Measurements from ENCODE around the gene CCDC187. TPM values are rescaled to one million over a fixed set of nuclear protein-coding genes. Genes with fewer than 3 reads are reported as not detected.
A peak's percentile ranks its signal among the peaks of the same experiment; 100 is the strongest.

Gene CCDC187
- polyA plus RNA-seq, 3 donors = not detected

DNA sequence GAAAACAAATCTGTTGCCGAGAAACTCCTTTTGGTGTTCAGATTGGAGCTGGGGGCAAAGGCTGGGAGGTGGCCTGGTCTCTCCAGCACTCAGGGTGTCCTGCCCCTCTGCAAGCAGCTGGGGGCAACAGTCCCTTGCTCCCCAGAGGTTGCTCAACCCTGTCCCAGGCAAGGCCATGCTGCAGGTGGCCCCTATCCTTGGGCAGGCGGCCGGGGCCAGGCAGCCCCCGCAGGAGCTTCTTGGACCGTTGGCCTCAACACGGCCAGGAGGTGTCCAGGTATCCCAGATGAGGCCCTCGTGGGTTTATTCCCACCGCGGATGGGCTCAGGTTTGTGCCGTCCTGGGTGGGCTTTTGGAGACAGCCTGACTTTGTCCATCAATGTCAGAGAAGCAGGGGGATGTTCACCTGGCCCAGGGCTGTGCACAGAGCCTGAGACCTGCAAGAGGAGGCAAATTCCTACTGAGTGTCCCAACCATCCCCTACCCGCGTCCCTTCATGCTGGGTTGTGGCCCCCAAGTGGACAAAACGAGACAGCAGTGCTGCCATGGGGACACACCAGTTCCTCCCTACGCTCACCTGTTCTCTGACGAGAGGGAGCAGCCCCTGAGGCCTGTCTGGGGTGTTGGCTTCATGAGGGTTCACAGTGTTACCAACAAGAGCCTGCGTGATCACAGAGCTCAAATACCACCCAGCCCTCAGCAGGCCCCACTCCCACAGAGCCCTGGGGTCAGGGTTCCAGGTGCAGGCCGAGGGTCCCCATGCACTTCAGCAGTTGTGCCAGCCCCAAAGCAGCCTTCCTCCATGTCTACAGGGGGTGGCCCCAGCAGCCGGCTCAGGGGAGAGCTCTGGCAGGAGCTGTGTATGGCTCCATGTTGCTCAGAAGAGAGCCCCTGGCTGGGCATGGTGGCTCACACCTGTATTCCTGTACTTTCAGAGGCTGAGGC lies 9.5 kb upstream of the CCDC187 start:
- H3K9me3 Mint-ChIP-seq = peaks cover 15 to 24% (median 18%) of the 10 kb centered on the region in 7 donors
- Histone ChIP-seq H3K36me3 (replicated peaks in 1 of 2; ENCODE audit: control insufficient read depth in 1 of 2, insufficient read depth in 2 of 2, low read length in 2 of 2) (no peaks in the 10 kb centered on the region), H3K27ac (ENCODE audit: low read depth in 1 of 2, low read length in 2 of 2) (no peak overlapping the region), H3K9ac (ENCODE audit: insufficient read depth, low read length, poor library complexity, severe bottlenecking) (no peak overlapping the region), H2AFZ (ENCODE audit: insufficient read depth, low read depth, low read length, poor library complexity, severe bottlenecking) (no peak overlapping the region), H3K9me3 (replicated peaks in 1 of 2; ENCODE audit: control insufficient read depth in 1 of 2, insufficient read depth in 1 of 2, low read length in 2 of 2) (peaks cover 10 to 26% of the 10 kb centered on the region in 2 donors), H3K4me3 (replicated peaks in 1 of 3; ENCODE audit: low read depth in 2 of 3, low read length in 3 of 3) (no peak overlapping the region), H3K79me2 (ENCODE audit: insufficient read depth, low read length) (no peaks in the 10 kb centered on the region), H3K27me3 (ENCODE audit: control insufficient read depth in 2 of 2, insufficient read depth in 2 of 2, low read length in 2 of 2) (peaks cover 0 to 3% of the 10 kb centered on the region in 2 donors), H3K4me2 (replicated peaks; ENCODE audit: extremely low read depth, low read length, poor library complexity, severe bottlenecking) (no peak overlapping the region), H3K4me1 (ENCODE audit: control insufficient read depth in 1 of 2, insufficient read depth in 2 of 2, low read length in 2 of 2) (no peaks in the 10 kb centered on the region), H4K20me1 (ENCODE audit: insufficient read depth, low read length) (no peaks in the 10 kb centered on the region)
- intact Hi-C loops (cut with micrococcal nuclease) = no loop called here
- H3K27me3 Mint-ChIP-seq (ENCODE audit: low read depth in 3 of 3) = peaks cover 0 to 2% (median 0%) of the 10 kb centered on the region in 3 donors
- peaks cover 0 to 6% of the 10 kb centered on the region in 2 donors for H3K36me3 Mint-ChIP-seq
- no peak overlapping the region for H3K4me3 Mint-ChIP-seq
- WGBS (ENCODE audit: insufficient coverage) = 84% methylated on average over 18 of the region's 18 CpGs
- TF ChIP-seq, protein P1, sequence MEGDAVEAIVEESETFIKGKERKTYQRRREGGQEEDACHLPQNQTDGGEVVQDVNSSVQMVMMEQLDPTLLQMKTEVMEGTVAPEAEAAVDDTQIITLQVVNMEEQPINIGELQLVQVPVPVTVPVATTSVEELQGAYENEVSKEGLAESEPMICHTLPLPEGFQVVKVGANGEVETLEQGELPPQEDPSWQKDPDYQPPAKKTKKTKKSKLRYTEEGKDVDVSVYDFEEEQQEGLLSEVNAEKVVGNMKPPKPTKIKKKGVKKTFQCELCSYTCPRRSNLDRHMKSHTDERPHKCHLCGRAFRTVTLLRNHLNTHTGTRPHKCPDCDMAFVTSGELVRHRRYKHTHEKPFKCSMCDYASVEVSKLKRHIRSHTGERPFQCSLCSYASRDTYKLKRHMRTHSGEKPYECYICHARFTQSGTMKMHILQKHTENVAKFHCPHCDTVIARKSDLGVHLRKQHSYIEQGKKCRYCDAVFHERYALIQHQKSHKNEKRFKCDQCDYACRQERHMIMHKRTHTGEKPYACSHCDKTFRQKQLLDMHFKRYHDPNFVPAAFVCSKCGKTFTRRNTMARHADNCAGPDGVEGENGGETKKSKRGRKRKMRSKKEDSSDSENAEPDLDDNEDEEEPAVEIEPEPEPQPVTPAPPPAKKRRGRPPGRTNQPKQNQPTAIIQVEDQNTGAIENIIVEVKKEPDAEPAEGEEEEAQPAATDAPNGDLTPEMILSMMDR (IDR thresholded peaks at IDR 0.05) = no peak
- no peaks in the 10 kb centered on the region for H3K4me1 Mint-ChIP-seq
- H3K27ac Mint-ChIP-seq = no peak overlapping the region
- no peak for DNase-seq

DNA sequence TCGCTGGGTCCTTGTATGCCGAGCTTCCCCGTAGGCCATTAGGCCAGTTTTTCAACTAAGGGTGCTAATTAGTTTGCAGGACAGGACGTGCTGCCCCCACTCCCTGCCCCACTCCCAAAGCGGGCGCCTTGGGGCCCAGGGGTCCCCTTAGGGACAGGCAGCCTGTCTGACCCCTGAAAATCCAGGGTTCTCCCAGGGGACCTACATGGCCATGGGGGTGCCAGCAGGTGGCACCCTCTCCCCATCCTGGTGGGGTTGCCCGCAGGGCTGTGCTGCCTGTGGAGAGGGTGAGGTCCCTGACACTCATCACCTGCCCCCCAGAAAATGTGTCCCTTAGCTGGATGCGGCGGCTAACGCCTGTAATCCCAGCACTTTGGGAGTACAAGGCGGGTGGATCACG lies 8.5 kb upstream of the CCDC187 start:
- H3K4me3 ChIP-seq (replicated peaks in 1 of 3; ENCODE audit: low read depth in 2 of 3, low read length in 3 of 3) = no peak overlapping the region
- 48% methylated on average over 12 of the region's 12 CpGs for WGBS (ENCODE audit: insufficient coverage)
- no peak overlapping the region for H3K27ac ChIP-seq (ENCODE audit: low read depth in 1 of 2, low read length in 2 of 2)
- no peaks in the 10 kb centered on the region for H3K79me2 ChIP-seq (ENCODE audit: insufficient read depth, low read length)
- H3K36me3 ChIP-seq (replicated peaks in 1 of 2; ENCODE audit: control insufficient read depth in 1 of 2, insufficient read depth in 2 of 2, low read length in 2 of 2) = no peaks in the 10 kb centered on the region
- Mint-ChIP-seq H3K27me3 (ENCODE audit: low read depth in 3 of 3) (peaks cover 0 to 2% (median 0%) of the 10 kb centered on the region in 3 donors), H3K36me3 (peaks cover 0 to 6% of the 10 kb centered on the region in 2 donors), H3K4me3 (no peak overlapping the region), H3K9me3 (peaks cover 15 to 24% (median 18%) of the 10 kb centered on the region in 7 donors), H3K27ac (no peak overlapping the region), H3K4me1 (no peaks in the 10 kb centered on the region)
- peaks cover 0 to 3% of the 10 kb centered on the region in 2 donors for H3K27me3 ChIP-seq (ENCODE audit: control insufficient read depth in 2 of 2, insufficient read depth in 2 of 2, low read length in 2 of 2)
- no peaks in the 10 kb centered on the region for H4K20me1 ChIP-seq (ENCODE audit: insufficient read depth, low read length)
- no peaks in the 10 kb centered on the region for H3K4me1 ChIP-seq (ENCODE audit: control insufficient read depth in 1 of 2, insufficient read depth in 2 of 2, low read length in 2 of 2)
- no peak overlapping the region for H3K9ac ChIP-seq (ENCODE audit: insufficient read depth, low read length, poor library complexity, severe bottlenecking)
- no peak overlapping the region for H3K4me2 ChIP-seq (replicated peaks; ENCODE audit: extremely low read depth, low read length, poor library complexity, severe bottlenecking)
- peaks cover 10 to 26% of the 10 kb centered on the region in 2 donors for H3K9me3 ChIP-seq (replicated peaks in 1 of 2; ENCODE audit: control insufficient read depth in 1 of 2, insufficient read depth in 1 of 2, low read length in 2 of 2)
- intact Hi-C loops (cut with micrococcal nuclease) = no loop called here
- no peak overlapping the region for H2AFZ ChIP-seq (ENCODE audit: insufficient read depth, low read depth, low read length, poor library complexity, severe bottlenecking)
- peak in 2 of 3 donors; percentile 30 to 38 for DNase-seq
- TF ChIP-seq, protein P1 (IDR thresholded peaks at IDR 0.05) = peak; percentile 43
